Smooth muscle cell (in vitro differentiated cells): ENCODE results near the gene GJC2. TPM values are rescaled to one million over a fixed set of nuclear protein-coding genes. Genes with fewer than 3 reads are reported as not detected.

ENCODE experiments used
- DNase-seq: peaks from one replicate; lab custom pipeline; 2025; ENCODE audit not compliant: unreplicated experiment; lab: John Stamatoyannopoulos, UW
- H2AFZ ChIP-seq: fragments of 200-600 bp; sonication (generic); 2 replicates; pipeline ENCODE4 v1.6.0; 2016; ENCODE audit warnings: antibody characterized with exemption, low read depth, mild to moderate bottlenecking
- H3F3A ChIP-seq: fragments of 200-600 bp; sonication (generic); 2 replicates; pipeline ENCODE4 v1.6.0; 2017; ENCODE audit warnings: antibody characterized with exemption, low read depth
- H3K27ac ChIP-seq: fragments of 200-600 bp; sonication (generic); 2 replicates; pipeline ENCODE4 v1.5.1; 2016; ENCODE audit warnings: low read depth, mild to moderate bottlenecking
- H3K27me3 ChIP-seq: fragments of 200-600 bp; sonication (generic); 2 replicates; pipeline ENCODE4 v1.6.1; 2016; ENCODE audit warnings: low read depth, mild to moderate bottlenecking
- H3K36me3 ChIP-seq: fragments of 200-600 bp; sonication (generic); 2 replicates; pipeline ENCODE4 v1.5.1; 2016; ENCODE audit warnings: low read depth
- H3K4me1 ChIP-seq: fragments of 200-600 bp; sonication (generic); 2 replicates; pipeline ENCODE4 v1.5.1; 2016; ENCODE audit warnings: low read depth
- H3K4me2 ChIP-seq: fragments of 200-600 bp; sonication (generic); 2 replicates; pipeline ENCODE4 v1.6.0; 2016; ENCODE audit warnings: mild to moderate bottlenecking
- H3K4me3 ChIP-seq: fragments of 200-600 bp; sonication (generic); 2 replicates; pipeline ENCODE4 v1.5.1; 2016; ENCODE audit warnings: mild to moderate bottlenecking
- H3K79me2 ChIP-seq: fragments of 200-600 bp; sonication (generic); 2 replicates; pipeline ENCODE4 v1.6.0; 2016; ENCODE audit warnings: low read depth, mild to moderate bottlenecking
- H3K9ac ChIP-seq: fragments of 200-600 bp; sonication (generic); 2 replicates; pipeline ENCODE4 v1.6.0; 2016; ENCODE audit warnings: low read depth
- H3K9me3 ChIP-seq: fragments of 200-600 bp; sonication (generic); replicated peaks from 2 replicates; pipeline ENCODE4 v1.5.1; 2016; ENCODE audit warnings: low read depth
- H4K20me1 ChIP-seq: fragments of 200-600 bp; sonication (generic); 2 replicates; pipeline ENCODE4 v1.6.0; 2016; ENCODE audit warnings: low read depth
- WGBS: methylation state at CpG from one replicate; pipeline ENCODE4 v1.1.7; 2016; ENCODE audit warnings: low lambda C conversion rate; 5-methylcytosine and 5-hydroxymethylcytosine counted together
- polyA plus RNA-seq: library from polyadenylated mRNA; unstranded; fragments of >200 nt; fragmentation: Nextera tagmentation; extraction: Ambion mirVana; gene quantifications from 2 replicates; pipeline ENCODE4 v1.2.1, GENCODE V29; 2016
- total RNA-seq: library from RNA; depleted of rRNA; stranded (reverse); fragments of >200 nt; gene quantifications from 2 replicates; pipeline ENCODE4 v1.2.3, GENCODE V29; 2014
- TF ChIP-seq, protein P1 (sequence below): fragments of 200-600 bp; sonication (generic); IDR thresholded peaks from 2 replicates; pipeline ENCODE4 v1.5.1; 2017; ENCODE audit warnings: borderline replicate concordance, mild to moderate bottlenecking, antibody characterized with exemption; ENCODE audit not compliant: insufficient read depth, poor library complexity, severe bottlenecking

Gene GJC2
- total and polyA plus RNA-seq, 2 experiments from 2014 or later: 0.29 TPM; not detected in 1

DNA sequence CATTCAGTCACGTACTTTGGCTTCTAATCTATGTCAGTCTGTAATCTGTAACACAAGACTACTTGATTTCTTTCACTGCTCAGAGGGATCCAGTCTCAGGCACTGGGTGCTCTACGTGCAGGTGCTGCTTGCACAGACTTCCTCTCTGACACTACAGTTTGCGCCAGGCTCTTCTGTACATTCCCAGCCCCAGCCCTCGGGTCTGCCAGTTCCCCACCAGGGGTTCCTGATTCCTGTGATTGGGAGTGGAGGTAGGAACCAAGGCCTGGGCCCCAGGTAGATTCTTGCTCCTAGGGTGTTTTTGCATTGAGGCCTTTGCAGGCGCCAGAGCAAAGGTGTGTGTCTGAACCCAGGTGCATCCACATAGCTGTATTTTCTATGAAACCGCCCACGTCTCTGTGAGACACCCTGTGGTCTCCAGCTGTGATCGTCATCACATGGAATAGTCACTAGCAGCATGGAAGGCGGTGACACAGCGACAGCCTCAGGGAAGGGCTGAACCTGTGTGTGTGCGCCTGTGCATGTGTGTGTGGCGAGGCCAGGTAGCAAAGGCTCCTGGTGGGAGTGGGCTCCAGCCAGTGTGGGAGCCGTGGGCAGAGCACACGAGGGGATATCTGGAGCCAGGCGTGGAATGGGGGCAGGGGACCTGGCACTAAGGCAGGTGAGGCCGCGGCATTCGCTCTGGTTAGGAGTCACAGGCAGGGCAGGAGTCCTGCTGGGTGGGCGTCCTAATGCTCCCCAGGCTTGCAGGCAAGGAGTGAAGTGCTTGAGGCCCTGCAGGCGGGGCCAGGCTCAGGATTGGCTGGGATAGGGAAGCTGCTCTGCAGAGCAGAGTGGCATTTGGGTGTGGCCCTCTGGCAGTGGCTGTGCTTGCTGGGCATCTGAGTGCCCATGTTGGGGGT, 5.2 kb downstream of the GJC2 start:
- Histone ChIP-seq H3K9ac (no peak overlapping the region), H3K27ac (no peak overlapping the region), H3K9me3 (no peaks in the 10 kb centered on the region), H3K4me3 (no peak overlapping the region), H4K20me1 (peaks cover 9% of the 10 kb centered on the region), H3F3A (no peaks in the 10 kb centered on the region), H3K36me3 (no peaks in the 10 kb centered on the region), H3K4me2 (no peak overlapping the region), H3K79me2 (no peaks in the 10 kb centered on the region), H2AFZ (no peak overlapping the region), H3K4me1 (no peaks in the 10 kb centered on the region), H3K27me3 (no peaks in the 10 kb centered on the region)
- WGBS: 86% methylated on average over 20 of the region's 20 CpGs
- TF ChIP-seq, protein P1, sequence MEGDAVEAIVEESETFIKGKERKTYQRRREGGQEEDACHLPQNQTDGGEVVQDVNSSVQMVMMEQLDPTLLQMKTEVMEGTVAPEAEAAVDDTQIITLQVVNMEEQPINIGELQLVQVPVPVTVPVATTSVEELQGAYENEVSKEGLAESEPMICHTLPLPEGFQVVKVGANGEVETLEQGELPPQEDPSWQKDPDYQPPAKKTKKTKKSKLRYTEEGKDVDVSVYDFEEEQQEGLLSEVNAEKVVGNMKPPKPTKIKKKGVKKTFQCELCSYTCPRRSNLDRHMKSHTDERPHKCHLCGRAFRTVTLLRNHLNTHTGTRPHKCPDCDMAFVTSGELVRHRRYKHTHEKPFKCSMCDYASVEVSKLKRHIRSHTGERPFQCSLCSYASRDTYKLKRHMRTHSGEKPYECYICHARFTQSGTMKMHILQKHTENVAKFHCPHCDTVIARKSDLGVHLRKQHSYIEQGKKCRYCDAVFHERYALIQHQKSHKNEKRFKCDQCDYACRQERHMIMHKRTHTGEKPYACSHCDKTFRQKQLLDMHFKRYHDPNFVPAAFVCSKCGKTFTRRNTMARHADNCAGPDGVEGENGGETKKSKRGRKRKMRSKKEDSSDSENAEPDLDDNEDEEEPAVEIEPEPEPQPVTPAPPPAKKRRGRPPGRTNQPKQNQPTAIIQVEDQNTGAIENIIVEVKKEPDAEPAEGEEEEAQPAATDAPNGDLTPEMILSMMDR: no peak
- no peak for DNase-seq

GRCh38 chr1:228155596-228156514, 6.1 kb downstream of the GJC2 start:
- Histone ChIP-seq H2AFZ (no peak overlapping the region), H4K20me1 (peaks cover 5% of the 10 kb centered on the region), H3K27ac (no peak overlapping the region), H3K4me2 (no peak overlapping the region), H3F3A (no peaks in the 10 kb centered on the region), H3K79me2 (no peaks in the 10 kb centered on the region), H3K4me1 (no peaks in the 10 kb centered on the region), H3K27me3 (no peaks in the 10 kb centered on the region), H3K36me3 (no peaks in the 10 kb centered on the region), H3K9me3 (no peaks in the 10 kb centered on the region), H3K4me3 (no peak overlapping the region), H3K9ac (no peak overlapping the region)
- TF ChIP-seq, protein P1: no peak
- no peak for DNase-seq
- WGBS: 94% methylated on average over 16 of the region's 16 CpGs

GRCh38 chr1:228156515-228156881, 6.8 kb downstream of the GJC2 start:
- H3K79me2 ChIP-seq: no peaks in the 10 kb centered on the region
- H3K4me2 ChIP-seq: no peak overlapping the region
- no peak overlapping the region for H2AFZ ChIP-seq
- H3K27ac ChIP-seq: no peak overlapping the region
- DNase-seq: no peak
- no peaks in the 10 kb centered on the region for H3K36me3 ChIP-seq
- no peaks in the 10 kb centered on the region for H3F3A ChIP-seq
- no peak overlapping the region for H3K9ac ChIP-seq
- H3K9me3 ChIP-seq: no peaks in the 10 kb centered on the region
- H3K4me1 ChIP-seq: no peaks in the 10 kb centered on the region
- 88% methylated on average over 9 of the region's 9 CpGs for WGBS
- no peak overlapping the region for H3K4me3 ChIP-seq
- H3K27me3 ChIP-seq: no peaks in the 10 kb centered on the region
- TF ChIP-seq, protein P1: no peak
- no peaks in the 10 kb centered on the region for H4K20me1 ChIP-seq
